HG03108 (cell line): ENCODE measurements around the gene BEX4.
"Not testable (repeated sequence)": the region's sequence is repeated elsewhere in the genome, so short reads cannot be mapped to it uniquely, and the experiment has no call there.

Source experiments
- ATAC-seq: cut with Tn5 transposase; IDR thresholded peaks from one replicate; pipeline ENCODE4 v1.9.1; 2021; ENCODE audit warnings: moderate library complexity; ENCODE audit not compliant: unreplicated experiment

The BEX4 gene

GRCh38 chrX:103214870-103215424 is at the start of gene BEX4:
TSS of gene BEX4 (plus strand) at chrX:103215108. CDS start at chrX:103216154, 1,046 bp downstream.
- ATAC-seq: peak; percentile 96

GRCh38 chrX:103170216-103170615 is 44.7 kb upstream of the BEX4 start:
- no peak for ATAC-seq

GRCh38 chrX:103171353-103171752 is 43.6 kb upstream of the BEX4 start:
- ATAC-seq: no peak

GRCh38 chrX:103175256-103175655 is 39.7 kb upstream of the BEX4 start:
- not testable (repeated sequence) for ATAC-seq

- peak; percentile 64 for ATAC-seq
Measured at GRCh38 chrX:103175944-103176753, 38.8 kb upstream of the BEX4 start.

GRCh38 chrX:103177556-103177955 is 37.4 kb upstream of the BEX4 start:
- no peak for ATAC-seq

- no peak for ATAC-seq
Measured at GRCh38 chrX:103183912-103184311, 31.0 kb upstream of the BEX4 start.

- no peak for ATAC-seq
Measured at GRCh38 chrX:103187953-103188475, 26.9 kb upstream of the BEX4 start.

GRCh38 chrX:103197721-103198306 is 17.1 kb upstream of the BEX4 start:
- no peak for ATAC-seq

GRCh38 chrX:103198668-103199067 is 16.2 kb upstream of the BEX4 start:
- ATAC-seq: not testable (repeated sequence)

- no peak for ATAC-seq
Measured at GRCh38 chrX:103201041-103201440, 13.9 kb upstream of the BEX4 start.

- ATAC-seq: no peak
Measured at GRCh38 chrX:103210056-103210455, 4.9 kb upstream of the BEX4 start.

- ATAC-seq: no peak
Measured at GRCh38 chrX:103211012-103211715, 3.7 kb upstream of the BEX4 start.

- ATAC-seq: no peak
Measured at GRCh38 chrX:103212749-103213457, 2.0 kb upstream of the BEX4 start.

- ATAC-seq: no peak
Measured at GRCh38 chrX:103215425-103215991, 600 bp downstream of the BEX4 start.

GRCh38 chrX:103220511-103221323 is 5.8 kb downstream of the BEX4 start:
- ATAC-seq: no peak

- ATAC-seq: not testable (repeated sequence)
Measured at GRCh38 chrX:103225918-103226317, 11.0 kb downstream of the BEX4 start.

GRCh38 chrX:103233263-103233662 is 18.4 kb downstream of the BEX4 start:
- no peak for ATAC-seq

- no peak for ATAC-seq
Measured at GRCh38 chrX:103234869-103235268, 20.0 kb downstream of the BEX4 start.
